Measurements from ENCODE around the gene TTC3. TPM values are rescaled to one million over a fixed set of nuclear protein-coding genes. Genes with fewer than 3 reads are reported as not detected.

Gene TTC3
- total and polyA plus RNA-seq, 10 of the 15 experiments (the other 5 are each of a cell fraction or from before 2014, with no cell fraction given), result 23.1 to 94.9 (median 72.7) TPM

GRCh38 chr21:37157938-37158337 is 84.9 kb downstream of the TTC3 start:
- CTCF ChIA-PET, result interaction anchor here (0.5 to 3.7 kb wide), 6 partner anchors 9 to 218 kb away, joined by 3 to 15 read pairs (median 4); no protein-coding TSS in a partner anchor

GRCh38 chr21:37159053-37159776 is 86.2 kb downstream of the TTC3 start:
- no peaks in the 10 kb centered on the region for H4K20me1 ChIP-seq (ENCODE audit: control insufficient read depth, insufficient read depth)
- peaks cover 0 to 16% of the 10 kb centered on the region in 2 experiments; a peak in 3 of 4 replicates for H3K36me3 ChIP-seq (ENCODE audit: control insufficient read depth in 2 of 2, insufficient read depth in 2 of 2, low read length in 1 of 2)
- H3K9me3 ChIP-seq (replicated peaks; ENCODE audit: control insufficient read depth, insufficient read depth, low read length), result no peaks in the 10 kb centered on the region
- ChIA-PET RAD21 (ENCODE audit: unreplicated experiment) (interaction anchor here (0.6 kb wide), 1 partner anchor 32 kb away, joined by 3 read pairs; no protein-coding TSS in a partner anchor), POLR2A (interaction anchor here (1.4 kb wide), 1 partner anchor 9 kb away, joined by 4 read pairs; no protein-coding TSS in a partner anchor), CTCF (interaction anchor here (1.5 to 3.7 kb wide), 2 partner anchors 15 to 183 kb away, joined by 4 to 15 read pairs; no protein-coding TSS in a partner anchor), SMC1A (ENCODE audit: uncharacterized antibody, unreplicated experiment) (interaction anchor here (0.7 to 1.8 kb wide), 4 partner anchors 12 to 1932 kb away, joined by 3 to 4 read pairs (median 3); no protein-coding TSS in a partner anchor)
- no peaks in the 10 kb centered on the region for H3K79me2 ChIP-seq (ENCODE audit: control insufficient read depth, insufficient read depth, low read length)
- FAIRE-seq, result peak; percentile 72
- no peak overlapping the region for H3K9ac ChIP-seq (ENCODE audit: control insufficient read depth, insufficient read depth, low read length)
- H3K4me3 ChIP-seq, result no peak overlapping the region
- WGBS (ENCODE audit: insufficient coverage, insufficient replicate concordance, low lambda C conversion rate, missing lambda C conversion rate), result 35% methylated on average over 8 of the region's 8 CpGs
- peak; percentile 95 for ATAC-seq
- H3K27me3 ChIP-seq (replicated peaks in 1 of 2; ENCODE audit: control insufficient read depth in 2 of 2, insufficient read depth in 2 of 2, low read length in 1 of 2), result no peaks in the 10 kb centered on the region
- H2AFZ ChIP-seq (ENCODE audit: control insufficient read depth, low read depth, low read length), result peak overlapping the region; percentile 57
- peak overlapping the region; percentile 41 for H3K27ac ChIP-seq (ENCODE audit: control insufficient read depth, insufficient read depth)
- intact Hi-C loops (cut with micrococcal nuclease; ENCODE audit: unreplicated experiment), result no loop called here
- H3K4me2 ChIP-seq (ENCODE audit: control insufficient read depth, insufficient read depth), result peak overlapping the region; percentile 15; the same call in 1 of the 2 replicates
- H3K4me1 ChIP-seq (ENCODE audit: control insufficient read depth, insufficient read depth, low read length), result peaks cover 9% of the 10 kb centered on the region
- BruUV-seq (replicated peaks), result no TSS peak
- in situ Hi-C loops (cut with MboI), result no loop called here
- DNase-seq (ENCODE audit: low read depth, low spot score), result peak; percentile 42
- TF ChIP-seq EZH2 (IDR thresholded peaks at IDR 0.05; ENCODE audit: borderline replicate concordance, control insufficient read depth, low read depth, low read length), result no peak
- no peak for TF ChIP-seq CEBPB (IDR thresholded peaks at IDR 0.05; ENCODE audit: borderline replicate concordance in 1 of 2, low read depth in 2 of 2, low read length in 2 of 2)
- TF ChIP-seq PBX3 (IDR thresholded peaks at IDR 0.05; ENCODE audit: insufficient replicate concordance, low read depth, low read length), result no peak
- TF ChIP-seq SPI1 (IDR thresholded peaks at IDR 0.05; ENCODE audit: borderline replicate concordance, insufficient read depth, low read depth, low read length), result no peak
- peak; percentile 67; the same call in 1 of the 2 replicates for TF ChIP-seq NBN (IDR thresholded peaks at IDR 0.05)
- no peak for TF ChIP-seq BHLHE40 (IDR thresholded peaks at IDR 0.05; ENCODE audit: borderline replicate concordance in 1 of 2, low read depth in 2 of 2, low read length in 1 of 2)
- no peak for TF ChIP-seq RCOR1 (conservative IDR thresholded peaks at IDR 0.05; ENCODE audit: low read depth, low read length)
- no peak for TF ChIP-seq ZNF24 (IDR thresholded peaks at IDR 0.05)
- TF ChIP-seq SMAD5 (IDR thresholded peaks at IDR 0.05; ENCODE audit: low read depth), result no peak
- peak; percentile 21 for TF ChIP-seq SKIL (IDR thresholded peaks at IDR 0.05; ENCODE audit: low read depth, poor library complexity, severe bottlenecking)

More at GRCh38 chr21:37157938-37158337, 84.9 kb downstream of the TTC3 start:
- DNase-seq (ENCODE audit: low read depth, low spot score) (no peak), FAIRE-seq (no peak), ATAC-seq (no peak)
- Histone ChIP-seq H3K4me1 (ENCODE audit: control insufficient read depth, insufficient read depth, low read length) (peaks cover 9% of the 10 kb centered on the region), H3K36me3 (ENCODE audit: control insufficient read depth in 2 of 2, insufficient read depth in 2 of 2, low read length in 1 of 2) (peaks cover 0 to 15% of the 10 kb centered on the region in 2 experiments), H3K27ac (ENCODE audit: control insufficient read depth, insufficient read depth) (no peak overlapping the region), H3K9me3 (replicated peaks; ENCODE audit: control insufficient read depth, insufficient read depth, low read length) (no peaks in the 10 kb centered on the region), H3K4me2 (ENCODE audit: control insufficient read depth, insufficient read depth) (no peak overlapping the region), H3K27me3 (replicated peaks in 1 of 2; ENCODE audit: control insufficient read depth in 2 of 2, insufficient read depth in 2 of 2, low read length in 1 of 2) (no peaks in the 10 kb centered on the region), H3K9ac (ENCODE audit: control insufficient read depth, insufficient read depth, low read length) (no peak overlapping the region), H4K20me1 (ENCODE audit: control insufficient read depth, insufficient read depth) (no peaks in the 10 kb centered on the region), H2AFZ (ENCODE audit: control insufficient read depth, low read depth, low read length) (no peak overlapping the region), H3K4me3 (no peak overlapping the region), H3K79me2 (ENCODE audit: control insufficient read depth, insufficient read depth, low read length) (no peaks in the 10 kb centered on the region)
- ChIA-PET POLR2A (interaction anchor here (1.4 kb wide), 2 partner anchors 10 to 50 kb away, joined by 3 to 4 read pairs; no protein-coding TSS in a partner anchor), SMC1A (ENCODE audit: uncharacterized antibody, unreplicated experiment) (interaction anchor here (0.7 to 1.8 kb wide), 6 partner anchors 11 to 181 kb away, joined by 3 to 4 read pairs (median 3); no protein-coding TSS in a partner anchor), RAD21 (ENCODE audit: unreplicated experiment) (interaction anchor here (0.7 to 1.5 kb wide), 4 partner anchors 37 to 181 kb away, joined by 3 read pairs; partner anchors contain the start of gene VPS26C)
- TF ChIP-seq NFXL1 (IDR thresholded peaks at IDR 0.05; ENCODE audit: borderline replicate concordance) (no peak), GABPA (IDR thresholded peaks at IDR 0.05; ENCODE audit: low read depth) (no peak)
- intact Hi-C loops (cut with micrococcal nuclease; ENCODE audit: unreplicated experiment) (no loop called here), in situ Hi-C loops (cut with MboI) (no loop called here)
- 76% methylated on average over 3 of the region's 3 CpGs for WGBS (ENCODE audit: insufficient coverage, insufficient replicate concordance, low lambda C conversion rate, missing lambda C conversion rate)
- no TSS peak for BruUV-seq (replicated peaks)

Measured in GM12878 (cell line).